GM18520 (cell line): ENCODE results near the gene EFHC1.
"Not testable (repeated sequence)": the region's sequence is repeated elsewhere in the genome, so short reads cannot be mapped to it uniquely, and the experiment has no call there.

Experiments
- ATAC-seq: cut with Tn5 transposase; IDR thresholded peaks from one replicate; pipeline ENCODE4 v1.9.1; 2021; ENCODE audit not compliant: unreplicated experiment

Gene EFHC1

GRCh38 chr6:52435345-52435744 lies 15.2 kb downstream of the EFHC1 start:
- ATAC-seq: no peak

GRCh38 chr6:52438926-52439325 lies 18.8 kb downstream of the EFHC1 start:
- no peak for ATAC-seq

- no peak for ATAC-seq
These were observed 34.4 kb downstream of the EFHC1 start for GRCh38 chr6:52454556-52454955.

- ATAC-seq: no peak
These were observed 37.0 kb downstream of the EFHC1 start for GRCh38 chr6:52457096-52457495.

- ATAC-seq: not testable (repeated sequence)
These were observed 41.1 kb downstream of the EFHC1 start for GRCh38 chr6:52461194-52461593.

- ATAC-seq: no peak
These were observed 54.0 kb downstream of the EFHC1 start for GRCh38 chr6:52474173-52474572.

- ATAC-seq: no peak
These were observed 55.2 kb downstream of the EFHC1 start for GRCh38 chr6:52475307-52475706.

GRCh38 chr6:52482903-52483670 lies 62.9 kb downstream of the EFHC1 start:
- ATAC-seq: no peak

- ATAC-seq: no peak
These were observed 63.5 kb downstream of the EFHC1 start for GRCh38 chr6:52483671-52484003.

GRCh38 chr6:52489881-52490280 lies 69.7 kb downstream of the EFHC1 start:
- ATAC-seq: no peak

- peak; percentile 56 for ATAC-seq
These were observed 71.3 kb downstream of the EFHC1 start for GRCh38 chr6:52491203-52492069.

- no peak for ATAC-seq
These were observed 73.5 kb downstream of the EFHC1 start for GRCh38 chr6:52493669-52494068.

GRCh38 chr6:52494298-52495072 lies 74.3 kb downstream of the EFHC1 start:
- no peak for ATAC-seq

GRCh38 chr6:52495922-52496321 lies 75.8 kb downstream of the EFHC1 start:
- no peak for ATAC-seq

GRCh38 chr6:52496631-52497030 lies 76.5 kb downstream of the EFHC1 start:
- no peak for ATAC-seq

- ATAC-seq: peak; percentile 85
These were observed 77.7 kb downstream of the EFHC1 start for GRCh38 chr6:52497652-52498408.

- no peak for ATAC-seq
These were observed 78.4 kb downstream of the EFHC1 start for GRCh38 chr6:52498538-52499017.

GRCh38 chr6:52499026-52499425 lies 78.9 kb downstream of the EFHC1 start:
- no peak for ATAC-seq

GRCh38 chr6:52499681-52500236 lies 79.6 kb downstream of the EFHC1 start:
- ATAC-seq: no peak
